ENCODE results near the gene CDK6. TPM values are rescaled to one million over a fixed set of nuclear protein-coding genes. Genes with fewer than 3 reads are reported as not detected.
"Not testable (repeated sequence)": the region's sequence is repeated elsewhere in the genome, so short reads cannot be mapped to it uniquely, and the experiment has no call there.

Gene CDK6
- total RNA-seq, 2 experiments from 2014 or later = 118 to 229 TPM

DNA sequence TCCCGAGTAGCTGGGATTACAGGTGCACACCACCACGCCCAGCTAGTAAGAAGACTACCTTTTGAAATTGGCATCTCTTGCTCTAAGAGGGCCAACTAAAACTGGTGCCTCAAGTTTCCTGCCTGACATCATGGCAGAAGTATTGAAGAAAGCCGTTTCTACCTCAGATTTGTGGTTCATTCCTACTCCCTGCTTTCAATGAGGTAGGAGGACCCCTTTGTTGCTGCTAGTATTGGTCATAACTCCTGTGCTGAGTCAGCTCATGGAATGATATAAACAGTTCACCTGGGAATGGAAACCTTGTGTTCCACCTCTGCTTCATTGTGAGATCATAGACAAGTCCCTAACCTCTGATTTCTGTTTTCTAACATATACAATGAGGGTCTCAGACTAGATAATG lies 82.8 kb downstream of the CDK6 start:
- CTCF ChIA-PET = interaction anchor here (1.2 kb wide), 1 partner anchor 40 kb away, joined by 6 read pairs; no protein-coding TSS in a partner anchor
- peaks cover 46% of the 10 kb centered on the region for H3K4me1 Mint-ChIP-seq

DNA sequence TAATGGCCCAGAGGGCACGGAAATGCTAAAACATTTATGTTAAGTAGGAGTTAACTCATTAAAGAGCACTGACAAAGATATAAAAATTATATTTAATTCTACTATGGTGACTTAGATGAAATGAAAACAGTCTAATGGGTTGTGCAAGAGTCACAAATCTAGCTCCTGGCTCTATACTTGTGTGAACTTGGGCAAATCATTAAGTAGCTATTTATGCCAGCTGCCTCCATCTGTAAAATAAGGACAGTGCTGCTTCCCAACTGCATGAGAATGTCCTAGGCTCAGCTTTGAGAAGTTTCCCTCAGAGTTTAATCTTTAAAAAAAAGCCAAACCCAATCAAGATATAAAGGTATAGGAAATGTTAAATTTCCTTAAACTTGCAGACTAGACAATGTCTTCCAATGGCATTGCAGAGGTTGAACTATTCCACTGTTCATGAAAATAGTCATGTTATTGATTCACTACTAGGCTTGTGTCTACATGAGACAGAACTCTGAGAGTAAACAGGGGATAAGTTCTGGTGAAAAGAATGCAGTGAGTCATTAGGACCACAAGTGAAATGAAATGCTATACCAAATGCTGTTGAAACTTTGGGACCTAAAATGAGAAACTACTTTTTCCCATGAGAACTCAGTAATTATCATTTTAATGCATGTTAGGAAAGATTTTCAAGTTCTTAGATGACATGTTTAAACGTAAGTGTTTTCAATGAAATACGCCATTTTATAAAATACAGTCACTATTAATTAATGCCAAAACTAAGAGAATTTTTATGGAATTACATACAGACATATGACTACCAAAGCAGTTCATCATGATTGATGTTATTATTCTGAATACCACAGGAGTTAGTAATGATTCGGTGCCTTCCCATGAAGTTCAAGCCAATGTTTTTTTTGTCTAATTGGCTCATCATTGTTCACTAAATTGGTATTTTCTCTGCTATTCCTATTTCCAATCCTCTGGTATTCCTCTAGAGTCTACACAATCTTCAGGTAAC lies 84.2 kb downstream of the CDK6 start:
- Mint-ChIP-seq H3K4me1 (peaks cover 46% of the 10 kb centered on the region), H3K9me3 (ENCODE audit: low read depth) (no peaks in the 10 kb centered on the region), H3K27me3 (no peaks in the 10 kb centered on the region), H3K36me3 (peaks cover 60% of the 10 kb centered on the region), H3K27ac (peak overlapping the region; percentile 24), H3K4me3 (no peak overlapping the region)
- no peak for ATAC-seq
- CTCF ChIA-PET = no interaction called here
- DNase-seq = no peak

More for the DNA sequence above, 82.8 kb downstream of the CDK6 start:
- Mint-ChIP-seq H3K27me3 (no peaks in the 10 kb centered on the region), H3K36me3 (peaks cover 61% of the 10 kb centered on the region), H3K4me3 (no peak overlapping the region), H3K9me3 (ENCODE audit: low read depth) (no peaks in the 10 kb centered on the region), H3K27ac (peak overlapping the region; percentile 0)
- ATAC-seq (peak; percentile 20), DNase-seq (no peak)

DNA sequence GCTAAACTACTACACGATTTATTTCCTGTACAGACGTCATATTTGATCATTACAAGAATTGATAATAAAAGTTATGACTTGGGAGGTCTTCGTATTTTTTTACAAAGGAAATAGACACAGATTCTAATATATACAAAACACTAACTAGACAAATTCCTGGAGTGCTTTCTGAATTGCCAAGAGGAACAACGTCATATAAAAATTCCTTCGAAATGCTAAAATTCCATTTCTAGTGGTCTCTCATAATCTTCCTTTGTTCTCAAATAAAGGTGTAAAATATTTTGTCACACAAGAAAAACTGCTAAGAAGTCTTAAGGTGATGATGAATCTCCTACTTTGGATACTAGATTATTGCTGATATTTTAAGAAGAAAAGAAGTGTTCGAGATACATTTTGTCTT lies 85.4 kb downstream of the CDK6 start:
- H3K36me3 Mint-ChIP-seq = peaks cover 63% of the 10 kb centered on the region
- H3K27me3 Mint-ChIP-seq = no peaks in the 10 kb centered on the region
- ATAC-seq = no peak
- CTCF ChIA-PET = no interaction called here
- H3K4me3 Mint-ChIP-seq = no peak overlapping the region
- peaks cover 49% of the 10 kb centered on the region for H3K4me1 Mint-ChIP-seq
- no peak overlapping the region for H3K27ac Mint-ChIP-seq
- no peak for DNase-seq
- no peaks in the 10 kb centered on the region for H3K9me3 Mint-ChIP-seq (ENCODE audit: low read depth)

DNA sequence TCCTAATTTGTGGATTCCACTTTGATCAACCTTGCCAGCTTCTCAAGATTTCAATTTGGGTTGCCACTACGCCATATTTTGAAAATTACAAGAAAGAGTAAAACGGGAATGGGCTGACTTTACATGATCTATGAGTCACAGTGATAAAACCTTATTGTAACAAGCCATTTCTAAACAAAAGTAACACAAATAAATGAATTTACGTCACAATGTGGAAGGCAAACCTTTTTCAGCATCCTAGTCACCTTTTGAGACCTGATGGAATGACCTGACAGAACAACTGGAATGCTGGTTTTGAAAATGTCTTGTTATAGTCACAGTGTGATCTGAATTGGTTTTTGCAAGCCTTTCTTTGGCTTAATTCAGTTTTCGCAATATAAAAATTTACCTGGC lies 85.9 kb downstream of the CDK6 start:
- peaks cover 46% of the 10 kb centered on the region for H3K4me1 Mint-ChIP-seq
- no peaks in the 10 kb centered on the region for H3K9me3 Mint-ChIP-seq (ENCODE audit: low read depth)
- ATAC-seq (no peak), DNase-seq (no peak)
- H3K4me3 Mint-ChIP-seq = no peak overlapping the region
- no peaks in the 10 kb centered on the region for H3K27me3 Mint-ChIP-seq
- H3K36me3 Mint-ChIP-seq = peaks cover 65% of the 10 kb centered on the region
- CTCF ChIA-PET = no interaction called here
- no peak overlapping the region for H3K27ac Mint-ChIP-seq

DNA sequence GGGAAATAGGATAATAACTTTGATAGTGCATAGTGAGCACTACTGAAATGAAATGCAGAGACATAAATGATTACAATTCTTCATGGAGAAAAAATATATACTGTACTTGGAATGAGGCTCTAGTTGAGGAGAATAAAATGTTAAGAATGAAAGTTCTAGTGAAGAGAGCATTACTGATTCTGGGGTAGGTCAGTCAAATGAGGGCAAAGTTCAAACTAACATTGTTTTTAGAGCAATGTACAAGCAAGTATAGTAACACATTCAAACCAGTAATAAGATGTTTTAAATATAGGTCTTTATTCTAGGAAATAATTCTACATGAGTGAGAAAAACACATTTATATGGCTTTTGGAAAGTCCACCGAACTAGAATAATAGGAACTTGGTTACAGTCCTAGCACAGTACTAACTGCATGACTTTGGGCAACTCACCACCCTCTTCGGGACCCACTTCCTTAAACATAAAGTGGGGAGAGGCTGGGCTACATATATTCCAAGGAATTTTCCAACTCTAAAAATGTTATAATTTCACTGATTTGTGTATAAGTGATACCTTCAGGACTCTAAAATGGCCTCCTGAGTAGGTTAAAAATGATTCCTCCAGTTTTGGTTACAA lies 86.4 kb downstream of the CDK6 start:
- Mint-ChIP-seq H3K4me3 (no peak overlapping the region), H3K36me3 (peaks cover 64% of the 10 kb centered on the region), H3K27me3 (no peaks in the 10 kb centered on the region), H3K4me1 (peaks cover 43% of the 10 kb centered on the region), H3K9me3 (ENCODE audit: low read depth) (no peaks in the 10 kb centered on the region), H3K27ac (no peak overlapping the region)
- CTCF ChIA-PET = interaction anchor here (0.7 kb wide), 1 partner anchor 43 kb away, joined by 3 read pairs; no protein-coding TSS in a partner anchor
- DNase-seq (no peak), ATAC-seq (no peak)

DNA sequence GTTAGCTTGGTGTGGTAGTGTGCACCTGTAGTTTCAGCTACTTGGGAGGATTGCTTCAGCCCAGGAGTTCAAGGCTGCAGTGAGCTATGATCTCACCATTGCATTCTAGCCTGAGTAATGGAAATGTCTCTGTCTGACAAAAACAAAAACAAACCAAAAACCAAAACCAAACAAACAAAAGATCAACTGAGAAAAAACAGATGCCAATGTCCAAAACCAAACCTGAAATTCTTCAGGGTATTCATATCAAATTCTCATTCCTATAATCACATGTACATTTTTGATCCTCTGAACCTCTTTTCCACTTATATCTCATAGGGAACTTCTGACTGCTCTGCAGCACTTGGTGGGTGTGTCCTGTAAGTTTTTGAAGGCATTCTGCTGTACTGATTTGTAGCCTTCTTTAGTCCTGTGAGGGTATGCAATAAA lies 87.0 kb downstream of the CDK6 start:
- Mint-ChIP-seq H3K36me3 (peaks cover 62% of the 10 kb centered on the region), H3K4me3 (no peak overlapping the region)

DNA sequence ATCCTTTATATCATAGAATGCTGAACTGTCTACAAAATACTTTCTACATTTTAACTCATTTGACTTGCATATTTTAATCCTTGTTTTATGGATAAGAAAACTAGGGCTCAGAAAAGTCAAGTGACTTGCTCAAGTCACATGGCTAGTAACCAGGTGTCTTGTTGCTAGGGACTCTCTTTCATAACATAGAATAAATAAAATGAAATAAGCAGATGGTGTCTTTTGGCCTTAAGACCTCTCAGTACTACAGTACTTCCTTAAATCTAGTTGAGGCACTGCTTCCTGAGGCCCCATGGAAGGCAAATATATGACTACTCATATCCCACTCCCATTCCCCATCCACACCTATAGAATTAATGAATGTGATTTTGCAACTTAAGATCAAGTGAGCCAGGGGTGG lies 87.9 kb downstream of the CDK6 start:
- CTCF ChIA-PET = no interaction called here
- H3K36me3 Mint-ChIP-seq = peaks cover 61% of the 10 kb centered on the region
- no peak overlapping the region for H3K4me3 Mint-ChIP-seq
- peaks cover 5% of the 10 kb centered on the region for H3K9me3 Mint-ChIP-seq (ENCODE audit: low read depth)
- DNase-seq = no peak
- ATAC-seq = no peak
- peaks cover 37% of the 10 kb centered on the region for H3K4me1 Mint-ChIP-seq
- no peak overlapping the region for H3K27ac Mint-ChIP-seq
- no peaks in the 10 kb centered on the region for H3K27me3 Mint-ChIP-seq

More for the DNA sequence above, 87.0 kb downstream of the CDK6 start:
- ATAC-seq (peak; percentile 63), DNase-seq (no peak)
- Mint-ChIP-seq H3K9me3 (ENCODE audit: low read depth) (no peaks in the 10 kb centered on the region), H3K4me1 (peaks cover 38% of the 10 kb centered on the region), H3K27me3 (no peaks in the 10 kb centered on the region), H3K27ac (peak overlapping the region; percentile 16)
- CTCF ChIA-PET = interaction anchor here (0.7 kb wide), 1 partner anchor 42 kb away, joined by 3 read pairs; no protein-coding TSS in a partner anchor

DNA sequence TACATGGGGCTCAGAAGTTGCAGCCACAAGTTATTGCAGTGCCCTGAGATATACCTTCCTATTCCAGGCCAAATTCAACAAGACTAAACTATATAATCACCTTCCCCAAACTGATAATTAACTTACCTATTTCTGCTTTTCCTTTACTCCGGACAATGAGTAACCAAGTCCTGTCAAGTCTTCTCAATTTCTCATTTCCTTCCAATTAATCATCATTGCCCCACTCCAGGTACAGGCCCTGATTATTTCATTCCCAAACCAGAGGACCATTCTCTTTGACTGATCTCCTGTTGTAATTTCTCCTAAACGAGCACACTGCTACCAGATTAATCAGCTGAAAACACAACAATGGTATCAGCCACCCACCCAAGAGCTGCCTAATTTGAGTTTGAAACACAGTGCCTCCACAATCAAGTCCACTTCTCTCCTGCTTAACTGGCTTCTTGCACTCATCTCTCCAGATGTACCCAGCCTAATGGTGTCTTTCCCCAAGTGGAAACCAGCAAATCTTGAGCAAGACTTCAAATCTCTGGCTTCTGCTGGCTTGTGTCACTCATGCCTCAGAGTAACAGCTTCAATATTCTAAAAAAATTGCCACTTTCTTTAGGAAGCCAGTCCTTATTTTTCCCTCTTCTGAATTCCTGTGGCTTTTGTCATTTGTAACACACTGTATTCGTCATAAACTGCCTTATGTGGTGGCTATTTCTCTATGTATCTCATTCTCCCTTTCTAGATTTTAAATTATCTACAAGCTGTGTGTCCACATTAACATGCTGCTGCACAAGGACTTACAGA lies 89.1 kb downstream of the CDK6 start:
- Mint-ChIP-seq H3K9me3 (ENCODE audit: low read depth) (peaks cover 6% of the 10 kb centered on the region), H3K4me3 (no peak overlapping the region), H3K27me3 (no peaks in the 10 kb centered on the region), H3K4me1 (peaks cover 37% of the 10 kb centered on the region), H3K27ac (no peak overlapping the region), H3K36me3 (peaks cover 60% of the 10 kb centered on the region)
- no peak for ATAC-seq
- no peak for DNase-seq
- CTCF ChIA-PET = no interaction called here

DNA sequence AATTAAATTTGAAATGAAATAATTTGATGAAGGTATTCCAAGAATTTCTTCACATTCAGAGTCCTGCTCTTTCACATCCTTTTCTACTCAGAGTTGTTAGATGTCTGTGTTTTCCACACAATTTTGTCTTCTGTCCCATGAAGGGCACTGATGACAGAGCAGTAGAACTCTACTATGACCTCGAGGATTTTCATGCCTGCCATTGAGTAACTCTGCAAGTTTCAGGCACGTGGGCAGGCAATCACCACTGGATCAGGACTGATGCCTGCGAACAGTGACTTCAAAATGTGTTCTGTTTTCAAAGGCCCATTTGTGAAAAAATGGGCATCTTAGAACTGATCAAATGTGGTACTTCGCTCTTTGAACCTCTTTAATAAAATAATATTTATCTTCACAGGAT lies 91.1 kb downstream of the CDK6 start:
- ATAC-seq = no peak
- DNase-seq = no peak
- Mint-ChIP-seq H3K27me3 (no peaks in the 10 kb centered on the region), H3K27ac (no peak overlapping the region), H3K4me3 (no peak overlapping the region), H3K4me1 (peaks cover 42% of the 10 kb centered on the region), H3K36me3 (peaks cover 55% of the 10 kb centered on the region), H3K9me3 (ENCODE audit: low read depth) (peaks cover 6% of the 10 kb centered on the region)
- CTCF ChIA-PET = no interaction called here

DNA sequence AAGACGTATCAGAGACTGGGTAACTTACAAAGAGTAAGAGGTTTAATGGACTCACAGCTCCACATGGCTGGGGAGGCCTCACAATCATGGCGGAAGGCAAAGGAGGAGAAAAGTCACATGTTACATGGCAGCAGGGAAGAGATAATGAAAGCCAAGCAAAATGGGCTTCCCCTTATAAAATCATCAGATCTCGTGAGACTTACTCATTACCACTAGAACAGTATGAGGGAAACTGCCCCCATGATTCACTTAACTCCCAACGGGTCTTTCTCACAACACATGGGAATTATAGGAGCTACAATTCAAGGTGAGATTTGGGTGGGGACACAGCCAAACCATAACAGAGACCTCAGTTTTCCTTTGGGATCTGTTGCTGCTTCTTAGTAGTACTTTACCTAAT lies 92.2 kb downstream of the CDK6 start:
- peaks cover 55% of the 10 kb centered on the region for H3K36me3 Mint-ChIP-seq
- CTCF ChIA-PET = not testable (repeated sequence)

DNA sequence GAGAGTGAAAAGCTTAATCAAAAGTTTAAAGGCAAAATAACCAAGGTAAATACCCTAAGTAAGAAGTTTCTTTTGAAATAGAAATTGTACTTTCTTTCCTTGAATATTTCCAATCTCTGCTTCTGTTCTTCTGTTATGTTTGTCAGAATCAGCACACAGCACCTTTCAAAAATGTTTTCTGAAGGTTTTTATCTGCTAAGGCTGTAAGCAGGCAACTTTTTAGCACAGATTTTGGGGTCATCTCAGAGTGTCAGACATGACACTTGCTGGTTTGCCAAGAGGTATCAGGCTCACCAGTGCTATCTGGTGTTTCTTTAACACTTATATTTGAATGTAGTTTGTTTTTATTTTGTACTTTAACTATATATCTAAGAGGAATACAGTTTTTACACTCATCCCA lies 94.2 kb downstream of the CDK6 start:
- H3K27ac Mint-ChIP-seq = no peak overlapping the region
- peaks cover 56% of the 10 kb centered on the region for H3K4me1 Mint-ChIP-seq
- H3K9me3 Mint-ChIP-seq (ENCODE audit: low read depth) = peaks cover 8% of the 10 kb centered on the region
- H3K27me3 Mint-ChIP-seq = no peaks in the 10 kb centered on the region
- DNase-seq (no peak), ATAC-seq (no peak)
- peaks cover 52% of the 10 kb centered on the region for H3K36me3 Mint-ChIP-seq
- no peak overlapping the region for H3K4me3 Mint-ChIP-seq
- CTCF ChIA-PET = interaction anchor here (1.0 to 1.3 kb wide), 2 partner anchors 10 to 91 kb away, joined by 3 read pairs; no protein-coding TSS in a partner anchor

More for the DNA sequence above, 92.2 kb downstream of the CDK6 start:
- not testable (repeated sequence) for H3K27me3 Mint-ChIP-seq; H3K9me3 Mint-ChIP-seq (ENCODE audit: low read depth); H3K4me3 Mint-ChIP-seq; ATAC-seq; H3K27ac Mint-ChIP-seq; DNase-seq
- H3K4me1 Mint-ChIP-seq = peaks cover 44% of the 10 kb centered on the region

DNA sequence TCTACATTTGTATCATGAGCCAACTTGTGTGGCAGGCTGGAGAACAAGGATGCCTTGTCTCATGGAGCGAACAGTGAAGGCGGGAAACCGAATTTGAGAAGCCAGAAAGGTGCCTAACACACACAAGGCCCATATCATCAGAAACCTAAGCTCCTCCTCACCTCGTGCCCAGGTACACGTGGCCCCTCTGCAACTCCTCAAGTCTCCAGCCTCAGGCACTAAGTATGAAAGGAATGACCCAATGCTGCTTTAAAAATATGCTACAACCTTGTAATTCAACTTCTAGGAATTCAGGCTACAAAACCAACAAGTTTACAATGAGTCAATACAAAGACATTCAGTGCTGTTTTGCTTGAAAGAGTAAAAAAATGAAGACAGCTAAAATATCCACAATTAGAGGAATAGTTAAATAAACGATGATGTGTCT lies 95.7 kb downstream of the CDK6 start:
- peaks cover 58% of the 10 kb centered on the region for H3K4me1 Mint-ChIP-seq
- CTCF ChIA-PET = no interaction called here

DNA sequence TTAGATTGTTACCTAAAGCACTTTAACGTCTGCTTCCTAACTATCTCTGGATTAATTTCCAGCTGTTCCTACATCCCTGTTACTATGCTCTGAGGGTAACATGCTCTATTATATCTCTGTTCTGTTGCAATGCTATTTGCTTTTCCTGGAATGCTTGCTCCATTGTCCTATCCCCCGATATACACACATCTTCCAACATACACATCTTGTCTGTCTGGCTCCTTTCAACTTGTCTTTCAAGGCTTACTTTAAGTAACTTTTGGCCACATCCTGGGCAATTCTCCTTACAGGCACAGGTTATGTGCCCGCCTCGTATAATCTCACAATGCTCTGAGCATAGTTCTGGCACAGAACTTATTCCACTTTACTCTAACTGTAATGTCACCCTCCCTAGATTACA lies 96.2 kb downstream of the CDK6 start:
- H3K27me3 Mint-ChIP-seq = no peaks in the 10 kb centered on the region
- CTCF ChIA-PET = no interaction called here
- H3K27ac Mint-ChIP-seq = peak overlapping the region; percentile 2
- no peak overlapping the region for H3K4me3 Mint-ChIP-seq
- DNase-seq (no peak), ATAC-seq (no peak)
- H3K36me3 Mint-ChIP-seq = peaks cover 54% of the 10 kb centered on the region
- peaks cover 60% of the 10 kb centered on the region for H3K4me1 Mint-ChIP-seq
- H3K9me3 Mint-ChIP-seq (ENCODE audit: low read depth) = peaks cover 12% of the 10 kb centered on the region

More for the DNA sequence above, 95.7 kb downstream of the CDK6 start:
- H3K27ac Mint-ChIP-seq = no peak overlapping the region
- peaks cover 12% of the 10 kb centered on the region for H3K9me3 Mint-ChIP-seq (ENCODE audit: low read depth)
- DNase-seq = no peak
- ATAC-seq = no peak
- no peaks in the 10 kb centered on the region for H3K27me3 Mint-ChIP-seq
- H3K4me3 Mint-ChIP-seq = no peak overlapping the region
- peaks cover 54% of the 10 kb centered on the region for H3K36me3 Mint-ChIP-seq

Measured in activated CD8-positive, alpha-beta memory T cell treated with anti-CD3 and anti-CD28 coated beads, Interleukin-2, amount 10 ng/mL, durations not matched to agents 7 days and 5 days (primary cell).